Subcutaneous adipose tissue (tissue), 4 donors: Measurements from ENCODE around the gene HMGCS1. TPM values are rescaled to one million over a fixed set of nuclear protein-coding genes. Genes with fewer than 3 reads are reported as not detected.

Experiments
- CTCF ChIP-seq: fragments of 450-650 bp; IDR thresholded peaks from one replicate; pipeline ENCODE4 v1.5.1; 2016; ENCODE audit warnings: low read depth, mild to moderate bottlenecking, control low read depth, antibody characterized with exemption, moderate library complexity
- total RNA-seq, 4 donors: library from RNA; depleted of rRNA; stranded (reverse); fragments of >200 nt; gene quantifications; one replicate each; pipeline ENCODE4 v1.1.0, GENCODE V29; 2016

Gene HMGCS1
- total RNA-seq, 4 donors from 2014 or later = 22.9 to 36.7 (median 27.4) TPM

GRCh38 chr5:43301653-43302091 is 11.5 kb downstream of the HMGCS1 start:
- TF ChIP-seq CTCF = no peak

GRCh38 chr5:43300112-43300511 is 13.1 kb downstream of the HMGCS1 start:
- no peak for TF ChIP-seq CTCF

- TF ChIP-seq CTCF = no peak
These were observed 14.8 kb downstream of the HMGCS1 start for GRCh38 chr5:43298443-43298842.

GRCh38 chr5:43296835-43297234 is 16.4 kb downstream of the HMGCS1 start:
- no peak for TF ChIP-seq CTCF

- TF ChIP-seq CTCF = no peak
These were observed 18.0 kb downstream of the HMGCS1 start for GRCh38 chr5:43295202-43295601.

GRCh38 chr5:43294226-43294625 is 19.0 kb downstream of the HMGCS1 start:
- TF ChIP-seq CTCF = no peak

GRCh38 chr5:43290726-43291125 is 22.5 kb downstream of the HMGCS1 start:
- TF ChIP-seq CTCF = no peak
